ENCODE results near the gene ADAM8. TPM values are rescaled to one million over a fixed set of nuclear protein-coding genes. Genes with fewer than 3 reads are reported as not detected.

Gene ADAM8
- total and polyA plus RNA-seq, 2 of the 8 experiments (the other 6 are each of a cell fraction or from before 2014, with no cell fraction given): 4.6 TPM

DNA sequence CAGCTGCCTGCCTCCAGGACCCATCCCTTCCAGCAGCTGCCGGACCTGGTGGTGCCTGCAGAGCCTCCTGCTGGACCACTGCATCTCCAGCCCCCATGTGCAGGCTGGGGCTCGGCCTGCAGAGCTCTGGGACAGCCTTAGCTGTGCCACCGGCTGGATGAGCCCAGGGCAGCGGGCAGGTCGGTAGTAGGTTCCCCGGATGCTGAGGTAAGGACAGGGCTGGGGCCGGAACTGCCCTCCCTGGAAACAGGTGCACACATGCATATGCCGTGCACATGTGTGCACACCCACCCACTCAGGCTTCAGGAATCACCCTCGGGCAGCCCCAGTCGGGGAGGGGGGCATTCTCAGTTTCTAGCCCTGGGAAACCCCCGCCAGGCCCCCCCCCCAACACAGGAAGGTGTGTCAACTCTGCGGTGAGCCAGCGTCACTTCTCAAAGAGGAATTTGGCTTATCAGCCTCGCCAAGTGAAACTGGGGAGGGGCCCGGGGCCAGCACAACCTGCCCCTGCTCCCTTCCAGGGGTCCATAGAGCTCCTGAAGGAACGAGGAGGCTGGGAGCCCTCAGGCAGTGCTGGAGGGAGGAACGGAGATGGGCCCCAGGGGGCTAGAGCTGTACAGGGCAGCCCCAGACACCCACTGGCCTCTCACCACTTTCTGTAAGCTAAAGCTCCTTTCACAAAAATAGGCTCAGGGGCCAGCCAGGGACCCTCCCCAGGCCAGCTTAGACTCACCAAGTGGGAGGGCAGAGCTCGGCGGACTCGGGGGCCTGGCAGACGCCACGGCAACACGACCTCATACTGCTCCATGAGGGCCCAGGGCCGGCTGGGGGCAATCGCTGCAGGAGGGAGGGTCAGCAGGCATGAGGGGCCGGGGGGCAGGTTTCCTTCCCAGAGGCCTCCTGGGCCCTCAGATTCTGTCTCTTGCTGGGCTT lies 1.7 kb downstream of the ADAM8 start:
- Histone ChIP-seq H2BK5ac (ENCODE audit: low read depth, low read length) (no peak overlapping the region), H3K56ac (replicated peaks; ENCODE audit: insufficient read length, low read depth, low read length) (no peak overlapping the region), H3K4me1 (replicated peaks in 1 of 4; ENCODE audit: control insufficient read depth in 3 of 4, insufficient read depth in 4 of 4, low read length in 3 of 4) (peaks cover 0 to 13% (median 7%) of the 10 kb centered on the region in 4 experiments; a peak in 5 of 7 replicates), H3K27me3 (replicated peaks in 1 of 4; ENCODE audit: control insufficient read depth in 3 of 4, extremely low read depth in 1 of 4, insufficient read depth in 3 of 4, low read length in 3 of 4) (peaks cover 0 to 7% (median 4%) of the 10 kb centered on the region in 4 experiments; a peak in 6 of 7 replicates), H2BK120ac (replicated peaks; ENCODE audit: low read depth, low read length) (no peak overlapping the region), H3K36me3 (ENCODE audit: control insufficient read depth in 2 of 4, insufficient read depth in 4 of 4, low read length in 3 of 4) (peaks cover 0 to 4% (median 2%) of the 10 kb centered on the region in 4 experiments; a peak in 3 of 8 replicates), H3K27ac (ENCODE audit: low read depth, low read length) (no peak overlapping the region), H2BK20ac (ENCODE audit: low read length) (no peak overlapping the region), H3K18ac (ENCODE audit: extremely low read depth, low read length) (no peak overlapping the region), H3K4me2 (ENCODE audit: insufficient read depth in 1 of 2, low read depth in 2 of 2, low read length in 2 of 2) (no peak overlapping the region; a peak in 1 of 4 replicates), H3K9me3 (ENCODE audit: insufficient read depth in 2 of 2, low read depth in 1 of 2, low read length in 1 of 2) (no peaks in the 10 kb centered on the region), H2BK12ac (ENCODE audit: low read depth, low read length) (no peak overlapping the region), H4K5ac (ENCODE audit: insufficient read length, low read depth, low read length) (no peak overlapping the region), H3K4me3 (ENCODE audit: extremely low read depth in 1 of 4, insufficient read depth in 2 of 4, low read depth in 3 of 4, low read length in 4 of 4) (no peak overlapping the region), H4K20me1 (replicated peaks in 1 of 2; ENCODE audit: control insufficient read depth in 1 of 2, insufficient read depth in 2 of 2, low read length in 2 of 2) (peaks cover 0 to 5% of the 10 kb centered on the region in 2 experiments), H2AFZ (ENCODE audit: low read length) (no peak overlapping the region), H2BK15ac (ENCODE audit: low read length) (0 out of 2 replicates have a peak overlapping the region, but pooled peaks have one; percentile 61), H3K23ac (ENCODE audit: insufficient read length) (no peak overlapping the region), H4K8ac (ENCODE audit: extremely low read depth, insufficient read depth, low read length) (no peak overlapping the region; the same call in 1 of the 2 replicates), H3K23me2 (ENCODE audit: low read depth, low read length) (peaks cover 5% of the 10 kb centered on the region; the same call in 1 of the 2 replicates), H3K79me2 (ENCODE audit: control insufficient read depth in 1 of 2, insufficient read depth in 2 of 2, low read length in 2 of 2) (no peaks in the 10 kb centered on the region), H3K4ac (replicated peaks; ENCODE audit: insufficient read length, low read depth, low read length) (no peak overlapping the region), H3K9ac (replicated peaks in 1 of 4; ENCODE audit: extremely low read depth in 1 of 4, low read depth in 3 of 4, low read length in 3 of 4) (no peak overlapping the region), H3K79me1 (ENCODE audit: low read depth, low read length) (no peaks in the 10 kb centered on the region), H4K91ac (replicated peaks; ENCODE audit: insufficient read length, low read length) (no peak overlapping the region), H3K14ac (ENCODE audit: insufficient read length) (no peak overlapping the region), H2AK5ac (ENCODE audit: low read depth, low read length) (no peak overlapping the region)
- TF ChIP-seq, protein P1, sequence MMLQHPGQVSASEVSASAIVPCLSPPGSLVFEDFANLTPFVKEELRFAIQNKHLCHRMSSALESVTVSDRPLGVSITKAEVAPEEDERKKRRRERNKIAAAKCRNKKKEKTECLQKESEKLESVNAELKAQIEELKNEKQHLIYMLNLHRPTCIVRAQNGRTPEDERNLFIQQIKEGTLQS (IDR thresholded peaks at IDR 0.05; ENCODE audit: insufficient read depth, low read depth, low read length): no peak
- TF ChIP-seq, protein P2, sequence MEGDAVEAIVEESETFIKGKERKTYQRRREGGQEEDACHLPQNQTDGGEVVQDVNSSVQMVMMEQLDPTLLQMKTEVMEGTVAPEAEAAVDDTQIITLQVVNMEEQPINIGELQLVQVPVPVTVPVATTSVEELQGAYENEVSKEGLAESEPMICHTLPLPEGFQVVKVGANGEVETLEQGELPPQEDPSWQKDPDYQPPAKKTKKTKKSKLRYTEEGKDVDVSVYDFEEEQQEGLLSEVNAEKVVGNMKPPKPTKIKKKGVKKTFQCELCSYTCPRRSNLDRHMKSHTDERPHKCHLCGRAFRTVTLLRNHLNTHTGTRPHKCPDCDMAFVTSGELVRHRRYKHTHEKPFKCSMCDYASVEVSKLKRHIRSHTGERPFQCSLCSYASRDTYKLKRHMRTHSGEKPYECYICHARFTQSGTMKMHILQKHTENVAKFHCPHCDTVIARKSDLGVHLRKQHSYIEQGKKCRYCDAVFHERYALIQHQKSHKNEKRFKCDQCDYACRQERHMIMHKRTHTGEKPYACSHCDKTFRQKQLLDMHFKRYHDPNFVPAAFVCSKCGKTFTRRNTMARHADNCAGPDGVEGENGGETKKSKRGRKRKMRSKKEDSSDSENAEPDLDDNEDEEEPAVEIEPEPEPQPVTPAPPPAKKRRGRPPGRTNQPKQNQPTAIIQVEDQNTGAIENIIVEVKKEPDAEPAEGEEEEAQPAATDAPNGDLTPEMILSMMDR (IDR thresholded peaks at IDR 0.05; ENCODE audit: control extremely low read depth in 1 of 3, insufficient read depth in 1 of 3, low read depth in 1 of 3, low read length in 3 of 3): peak in 1 of 3 experiments; percentile 2; a peak in 1 of 4 replicates
- DNase-seq (ENCODE audit: low read depth in 1 of 2, low spot score in 2 of 2) (no peak), FAIRE-seq (no peak)
- POLR2A ChIA-PET (ENCODE audit: partially characterized antibody): interaction anchor here (1.0 to 2.1 kb wide), 5 partner anchors 8 to 49 kb away, joined by 3 to 11 read pairs (median 4); no protein-coding TSS in a partner anchor
- 71% methylated on average over 20 of the region's 26 CpGs; no CpG with 5 or more reads in 1 of the 2 experiments for WGBS, 2 experiments (ENCODE audit: extremely low coverage in 1 of 2, insufficient coverage in 1 of 2, insufficient read length in 1 of 2, insufficient replicate concordance in 2 of 2, low coverage in 1 of 2, low lambda C conversion rate in 2 of 2, missing lambda C conversion rate in 1 of 2)
- CTCF ChIA-PET (ENCODE audit: partially characterized antibody): interaction anchor here (0.5 to 2.1 kb wide), 13 partner anchors 8 to 431 kb away, joined by 3 to 10 read pairs (median 3); no protein-coding TSS in a partner anchor
